ENCODE data around the gene L3MBTL1.

- TF ChIP-seq CTCF (IDR thresholded peaks at IDR 0.05) (no peak), ZFX (IDR thresholded peaks at IDR 0.05; ENCODE audit: borderline replicate concordance) (no peak)
Measured at GRCh38 chr20:43570496-43570895, 63.0 kb downstream of the L3MBTL1 start.

Measured in 22Rv1 (cell line).